ENCODE data around the gene MYO1E. TPM values are rescaled to one million over a fixed set of nuclear protein-coding genes. Genes with fewer than 3 reads are reported as not detected.

Gene MYO1E
- total and polyA plus RNA-seq, 7 donors, result 20.6 to 92.2 (median 32.1) TPM

- Histone ChIP-seq H3K4me1 (peaks cover 0 to 15% (median 13%) of the 10 kb centered on the region in 4 donors), H3K9me3 (no peaks in the 10 kb centered on the region), H3K36me3 (peaks cover 0 to 51% (median 13%) of the 10 kb centered on the region in 4 donors), H3K27me3 (no peaks in the 10 kb centered on the region), H3K27ac (no peak overlapping the region), H3K4me3 (no peak overlapping the region)
- 96% methylated on average over 5 of the region's 5 CpGs for WGBS, 2 donors
- intact Hi-C loops (cut with DNase I), result no loop called here
- TF ChIP-seq POLR2A (IDR thresholded peaks at IDR 0.05), result no peak
- no peak for TF ChIP-seq EP300 (IDR thresholded peaks at IDR 0.05)
- no peak for TF ChIP-seq POLR2AphosphoS5 (IDR thresholded peaks at IDR 0.05)
- TF ChIP-seq, protein P1, sequence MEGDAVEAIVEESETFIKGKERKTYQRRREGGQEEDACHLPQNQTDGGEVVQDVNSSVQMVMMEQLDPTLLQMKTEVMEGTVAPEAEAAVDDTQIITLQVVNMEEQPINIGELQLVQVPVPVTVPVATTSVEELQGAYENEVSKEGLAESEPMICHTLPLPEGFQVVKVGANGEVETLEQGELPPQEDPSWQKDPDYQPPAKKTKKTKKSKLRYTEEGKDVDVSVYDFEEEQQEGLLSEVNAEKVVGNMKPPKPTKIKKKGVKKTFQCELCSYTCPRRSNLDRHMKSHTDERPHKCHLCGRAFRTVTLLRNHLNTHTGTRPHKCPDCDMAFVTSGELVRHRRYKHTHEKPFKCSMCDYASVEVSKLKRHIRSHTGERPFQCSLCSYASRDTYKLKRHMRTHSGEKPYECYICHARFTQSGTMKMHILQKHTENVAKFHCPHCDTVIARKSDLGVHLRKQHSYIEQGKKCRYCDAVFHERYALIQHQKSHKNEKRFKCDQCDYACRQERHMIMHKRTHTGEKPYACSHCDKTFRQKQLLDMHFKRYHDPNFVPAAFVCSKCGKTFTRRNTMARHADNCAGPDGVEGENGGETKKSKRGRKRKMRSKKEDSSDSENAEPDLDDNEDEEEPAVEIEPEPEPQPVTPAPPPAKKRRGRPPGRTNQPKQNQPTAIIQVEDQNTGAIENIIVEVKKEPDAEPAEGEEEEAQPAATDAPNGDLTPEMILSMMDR (IDR thresholded peaks at IDR 0.05), result no peak
- no peak for DNase-seq
These were observed 183.4 kb downstream of the MYO1E start for GRCh38 chr15:59189241-59189640.

GRCh38 chr15:59186501-59186900 lies 186.2 kb downstream of the MYO1E start:
- Histone ChIP-seq H3K4me3 (no peak overlapping the region), H3K4me1 (peaks cover 0 to 3% (median 2%) of the 10 kb centered on the region in 4 donors), H3K27me3 (no peaks in the 10 kb centered on the region), H3K36me3 (peaks cover 0 to 35% (median 18%) of the 10 kb centered on the region in 4 donors), H3K9me3 (peaks cover 0 to 10% (median 2%) of the 10 kb centered on the region in 4 donors), H3K27ac (no peak overlapping the region)
- no peak for TF ChIP-seq EP300 (IDR thresholded peaks at IDR 0.05)
- TF ChIP-seq, protein P1 (IDR thresholded peaks at IDR 0.05), result no peak
- TF ChIP-seq POLR2A (IDR thresholded peaks at IDR 0.05), result no peak
- TF ChIP-seq POLR2AphosphoS5 (IDR thresholded peaks at IDR 0.05), result no peak
- 96 to 97% methylated on average over 4 of the region's 4 CpGs for WGBS, 2 donors
- DNase-seq, result no peak
- intact Hi-C loops (cut with DNase I), result no loop called here

- TF ChIP-seq, protein P1 (IDR thresholded peaks at IDR 0.05), result no peak
- TF ChIP-seq POLR2AphosphoS5 (IDR thresholded peaks at IDR 0.05), result no peak
- TF ChIP-seq EP300 (IDR thresholded peaks at IDR 0.05), result no peak
- TF ChIP-seq POLR2A (IDR thresholded peaks at IDR 0.05), result no peak
- Histone ChIP-seq H3K27ac (no peak overlapping the region), H3K4me1 (no peaks in the 10 kb centered on the region), H3K9me3 (peaks cover 0 to 10% (median 4%) of the 10 kb centered on the region in 4 donors), H3K4me3 (no peak overlapping the region), H3K27me3 (no peaks in the 10 kb centered on the region), H3K36me3 (peaks cover 0 to 37% (median 19%) of the 10 kb centered on the region in 4 donors)
- WGBS, 2 donors, result 70 to 74% methylated on average over 2 of the region's 2 CpGs
- no peak for DNase-seq
- intact Hi-C loops (cut with DNase I), result no loop called here
These were observed 186.9 kb downstream of the MYO1E start for GRCh38 chr15:59185725-59186124.

- Histone ChIP-seq H3K36me3 (peaks cover 3 to 23% (median 7%) of the 10 kb centered on the region in 4 donors), H3K9me3 (peaks cover 0 to 10% (median 4%) of the 10 kb centered on the region in 4 donors), H3K4me1 (no peaks in the 10 kb centered on the region), H3K27me3 (no peaks in the 10 kb centered on the region), H3K4me3 (no peak overlapping the region), H3K27ac (no peak overlapping the region)
- WGBS, 2 donors, result 76 to 90% methylated on average over 5 of the region's 5 CpGs
- intact Hi-C loops (cut with DNase I), result no loop called here
- no peak for TF ChIP-seq POLR2AphosphoS5 (IDR thresholded peaks at IDR 0.05)
- TF ChIP-seq, protein P1 (IDR thresholded peaks at IDR 0.05), result no peak
- no peak for TF ChIP-seq EP300 (IDR thresholded peaks at IDR 0.05)
- TF ChIP-seq POLR2A (IDR thresholded peaks at IDR 0.05), result no peak
- no peak for DNase-seq
These were observed 191.6 kb downstream of the MYO1E start for GRCh38 chr15:59180945-59181600.

Data from sigmoid colon (tissue), 7 donors.